Coronary artery (tissue), 2 donors: ENCODE data around the gene SNX8.

Source experiments
- DNase-seq: peaks from one replicate; pipeline ENCODE4 v3.0.0-alpha.2; 2017; ENCODE audit warnings: low spot score
- H3K27ac ChIP-seq, 2 donors: fragments of 200-600 bp; sonication (generic); one replicate each; pipeline ENCODE4 v1.5.1; 2016 to 2019
- H3K4me3 ChIP-seq: fragments of 200-600 bp; sonication (generic); 2 replicates; pipeline ENCODE4 v1.5.1; 2016; ENCODE audit warnings: mild to moderate bottlenecking, moderate library complexity
- CTCF ChIP-seq: fragments of 200-600 bp; sonication (generic); IDR thresholded peaks from one replicate; pipeline ENCODE4 v1.5.1; 2019; ENCODE audit warnings: antibody characterized with exemption

The SNX8 gene

DNA sequence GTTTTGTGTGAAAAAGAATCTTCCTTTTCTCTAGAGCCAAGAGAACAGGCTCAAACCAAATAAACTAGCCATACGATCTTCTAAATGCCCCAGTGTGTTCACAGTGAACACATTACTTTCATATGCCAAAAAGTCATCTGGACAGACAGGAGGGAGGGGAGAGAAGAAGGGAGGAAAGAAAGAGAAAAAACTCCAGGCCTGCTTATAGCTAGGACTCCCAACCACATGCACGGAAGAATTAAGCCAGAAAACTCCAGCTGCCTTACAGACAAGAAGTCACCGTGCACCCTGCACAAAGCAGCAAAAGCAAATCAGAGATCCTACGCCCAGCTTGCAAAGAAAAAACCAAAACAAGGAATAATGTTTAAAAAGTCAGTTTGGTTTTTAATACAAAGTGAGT is 34.3 kb downstream of the SNX8 start:
- TF ChIP-seq CTCF, result no peak
- H3K27ac ChIP-seq, result no peak overlapping the region
- H3K4me3 ChIP-seq, result no peak overlapping the region
- DNase-seq, result no peak

DNA sequence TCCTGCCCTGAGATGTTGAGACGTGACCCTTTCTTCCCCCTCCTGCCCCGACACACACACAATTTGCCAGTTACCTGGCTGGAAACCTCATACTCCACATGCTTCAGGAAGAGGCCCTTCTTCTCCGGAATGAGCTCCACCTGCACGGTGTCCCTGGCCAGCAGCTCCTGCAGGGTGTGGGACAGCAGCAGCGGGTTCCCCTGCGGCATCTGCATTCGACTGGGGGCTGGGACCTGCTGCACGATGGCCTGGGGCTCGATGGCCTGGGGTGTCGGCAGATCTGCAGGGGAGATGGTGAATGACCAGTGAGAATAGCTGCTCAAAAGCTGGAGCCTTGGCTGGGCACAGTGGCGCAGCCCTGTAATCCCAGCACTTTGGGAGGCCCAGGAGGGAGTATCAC is 36.2 kb downstream of the SNX8 start:
- TF ChIP-seq CTCF, result no peak
- no peak for DNase-seq
- Histone ChIP-seq H3K4me3 (no peak overlapping the region), H3K27ac (no peak overlapping the region)

DNA sequence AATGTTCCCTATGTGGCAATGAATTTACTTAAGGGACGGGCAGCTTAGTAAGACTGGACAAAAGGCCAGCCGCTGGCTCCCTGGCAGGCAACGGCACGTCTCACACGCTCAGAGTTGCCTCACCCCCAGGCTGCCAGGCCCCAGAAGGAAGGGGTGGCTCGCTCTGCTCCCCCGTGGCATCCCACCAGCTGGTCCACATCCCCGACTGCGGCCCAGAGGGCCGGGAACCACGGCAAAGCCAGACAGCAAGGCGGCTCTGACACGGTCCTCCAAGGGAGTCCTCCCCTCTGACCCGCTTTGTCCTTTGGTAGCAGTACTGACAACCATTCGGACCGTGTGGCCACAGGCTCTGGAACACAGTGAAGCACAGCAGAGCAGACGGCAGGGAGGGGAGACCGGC is 38.1 kb downstream of the SNX8 start:
- DNase-seq, result no peak
- TF ChIP-seq CTCF, result no peak

DNA sequence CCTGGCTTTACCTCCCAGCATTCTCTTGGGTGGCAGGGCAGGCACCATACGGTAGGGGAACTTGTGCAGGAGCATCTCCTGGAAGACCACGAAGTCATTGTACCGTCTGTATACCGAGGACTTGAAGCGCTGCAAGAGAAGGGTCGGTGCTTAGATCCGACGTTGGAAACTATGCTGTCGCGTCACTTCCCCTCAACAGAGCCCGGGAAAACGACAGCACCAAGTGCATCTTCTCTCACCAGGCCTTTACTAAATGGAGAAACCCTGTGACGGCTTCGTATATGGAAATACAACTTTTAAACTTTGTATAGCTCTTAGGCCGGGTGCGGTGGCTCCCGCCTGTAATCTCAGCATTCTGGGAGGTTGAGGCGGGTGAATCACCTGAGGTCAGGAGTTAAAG is 39.1 kb downstream of the SNX8 start:
- Histone ChIP-seq H3K27ac (no peak overlapping the region), H3K4me3 (no peak overlapping the region)
- no peak for DNase-seq

More for the DNA sequence above, 38.1 kb downstream of the SNX8 start:
- Histone ChIP-seq H3K27ac (no peak overlapping the region), H3K4me3 (no peak overlapping the region)

DNA sequence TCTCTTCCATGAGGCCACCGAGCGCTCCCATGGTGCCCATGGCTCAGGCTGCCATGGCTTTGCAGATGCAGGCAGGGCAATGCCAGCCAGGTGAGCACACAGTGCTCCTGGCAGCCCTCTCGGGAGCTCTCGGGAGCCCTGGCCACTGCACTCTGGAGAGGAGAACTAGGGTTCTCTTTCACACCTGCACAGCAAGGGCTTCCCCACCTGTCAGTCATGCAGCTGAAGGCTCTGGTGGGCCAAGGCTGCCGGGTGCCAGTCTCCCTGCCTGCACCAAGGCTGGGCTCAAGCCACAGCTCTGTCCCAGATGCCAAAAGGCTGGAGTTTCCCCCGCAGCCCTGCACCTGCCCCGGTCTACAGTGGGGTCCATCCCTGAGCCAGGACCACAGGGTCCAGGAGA is 39.6 kb downstream of the SNX8 start:
- no peak for TF ChIP-seq CTCF
- no peak for DNase-seq
- no peak overlapping the region for H3K27ac ChIP-seq
- H3K4me3 ChIP-seq, result no peak overlapping the region

More for the DNA sequence above, 39.1 kb downstream of the SNX8 start:
- no peak for TF ChIP-seq CTCF

- no peak for TF ChIP-seq CTCF
- Histone ChIP-seq H3K27ac (no peak overlapping the region), H3K4me3 (no peak overlapping the region)
- no peak for DNase-seq
These were observed 40.4 kb downstream of the SNX8 start for GRCh38 chr7:2273866-2274265.

- no peak for DNase-seq
- no peak overlapping the region for H3K4me3 ChIP-seq
- no peak overlapping the region for H3K27ac ChIP-seq
- TF ChIP-seq CTCF, result no peak
These were observed 42.2 kb downstream of the SNX8 start for GRCh38 chr7:2272031-2272430.
